ENCODE measurements around the gene ZNF532.

DNA sequence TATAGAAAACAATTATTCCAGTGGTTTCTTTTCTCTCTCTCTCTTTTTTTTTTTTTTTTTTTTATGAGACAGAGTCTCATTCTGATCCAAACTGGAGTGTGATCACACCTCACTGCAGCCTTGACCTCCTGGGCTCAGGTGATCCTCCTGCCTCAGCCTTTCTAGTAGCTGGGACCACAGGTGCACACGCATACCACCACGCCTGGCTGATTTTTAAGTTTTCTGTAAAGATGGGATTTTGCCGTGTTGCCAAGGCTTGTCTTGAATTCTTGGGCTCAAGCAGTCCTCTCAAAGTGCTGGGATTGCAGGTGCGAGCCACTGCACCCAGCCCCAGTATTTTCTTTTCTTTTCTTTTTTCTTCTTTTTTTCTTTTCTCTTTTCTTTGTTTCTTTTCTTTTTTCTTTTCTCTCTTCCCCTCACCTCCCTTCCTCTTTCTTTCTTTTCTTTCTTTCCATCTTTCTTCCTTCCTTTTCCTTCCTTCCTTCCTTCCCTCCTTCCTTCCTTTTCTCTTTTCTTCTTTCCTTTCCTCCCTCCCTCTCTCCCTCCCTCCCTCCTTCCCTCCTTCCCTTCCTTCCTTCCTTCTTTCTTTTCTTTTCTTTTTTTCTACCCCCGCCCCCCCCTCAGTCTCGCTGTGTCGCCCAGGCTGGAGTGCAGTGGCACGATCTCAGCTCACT, 76.9 kb downstream of the ZNF532 start:
- TF ChIP-seq, protein P1, sequence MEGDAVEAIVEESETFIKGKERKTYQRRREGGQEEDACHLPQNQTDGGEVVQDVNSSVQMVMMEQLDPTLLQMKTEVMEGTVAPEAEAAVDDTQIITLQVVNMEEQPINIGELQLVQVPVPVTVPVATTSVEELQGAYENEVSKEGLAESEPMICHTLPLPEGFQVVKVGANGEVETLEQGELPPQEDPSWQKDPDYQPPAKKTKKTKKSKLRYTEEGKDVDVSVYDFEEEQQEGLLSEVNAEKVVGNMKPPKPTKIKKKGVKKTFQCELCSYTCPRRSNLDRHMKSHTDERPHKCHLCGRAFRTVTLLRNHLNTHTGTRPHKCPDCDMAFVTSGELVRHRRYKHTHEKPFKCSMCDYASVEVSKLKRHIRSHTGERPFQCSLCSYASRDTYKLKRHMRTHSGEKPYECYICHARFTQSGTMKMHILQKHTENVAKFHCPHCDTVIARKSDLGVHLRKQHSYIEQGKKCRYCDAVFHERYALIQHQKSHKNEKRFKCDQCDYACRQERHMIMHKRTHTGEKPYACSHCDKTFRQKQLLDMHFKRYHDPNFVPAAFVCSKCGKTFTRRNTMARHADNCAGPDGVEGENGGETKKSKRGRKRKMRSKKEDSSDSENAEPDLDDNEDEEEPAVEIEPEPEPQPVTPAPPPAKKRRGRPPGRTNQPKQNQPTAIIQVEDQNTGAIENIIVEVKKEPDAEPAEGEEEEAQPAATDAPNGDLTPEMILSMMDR (IDR thresholded peaks at IDR 0.05; ENCODE audit: low read length), result no peak
- no peak for TF ChIP-seq EZH2 (optimal IDR thresholded peaks at IDR 0.05; ENCODE audit: low read depth, low read length)
